OCI-LY3 (cell line): ENCODE data around the gene CABLES1.

Experiments
- CTCF ChIP-seq: fragments of 200-600, 300-600 bp; sonication (generic); IDR thresholded peaks from 2 replicates; pipeline ENCODE4 v1.5.1; 2014; ENCODE audit warnings: antibody characterized with exemption, low read length, low read depth
- EZH2phosphoT487 ChIP-seq: fragments of 200-600 bp; shearing (Covaris generic); IDR thresholded peaks from 2 replicates; pipeline ENCODE4 v1.6.1; 2018; ENCODE audit warnings: antibody characterized with exemption, mixed run types, low read depth

- no peak for TF ChIP-seq CTCF
- no peak for TF ChIP-seq EZH2phosphoT487
Measured at GRCh38 chr18:23173912-23174311, 38.6 kb downstream of the CABLES1 start.
